Measurements from ENCODE around the gene CCDC73.

CCDC73 gene

GRCh38 chr11:32658639-32659406 is 135.6 kb downstream of the CCDC73 start:
- H3K4me1 ChIP-seq (ENCODE audit: control insufficient read depth, low read length) = no peaks in the 10 kb centered on the region
- no peak overlapping the region for H3K4me2 ChIP-seq (ENCODE audit: low read length)
- H4K20me1 ChIP-seq (ENCODE audit: control insufficient read depth, insufficient read depth, low read depth, low read length) = no peaks in the 10 kb centered on the region
- peaks cover 9% of the 10 kb centered on the region for H3K27me3 ChIP-seq (ENCODE audit: control insufficient read depth, low read length)
- H3K4me3 ChIP-seq (ENCODE audit: low read length) = no peak overlapping the region
- no peaks in the 10 kb centered on the region for H3K9me3 ChIP-seq (ENCODE audit: control insufficient read depth, insufficient read depth, low read length)
- no peaks in the 10 kb centered on the region for H3K9me2 ChIP-seq (replicated peaks; ENCODE audit: control insufficient read depth, low read length)
- H3K27ac ChIP-seq (ENCODE audit: low read depth, low read length) = no peak overlapping the region
- H3F3A ChIP-seq (ENCODE audit: control insufficient read depth, insufficient read depth) = no peaks in the 10 kb centered on the region
- H3K79me2 ChIP-seq (ENCODE audit: control insufficient read depth, low read length) = no peaks in the 10 kb centered on the region
- H3K36me3 ChIP-seq (ENCODE audit: control insufficient read depth, low read length) = no peaks in the 10 kb centered on the region
- TF ChIP-seq CTCF (IDR thresholded peaks at IDR 0.05; ENCODE audit: low read depth, low read length, poor library complexity, severe bottlenecking) (no peak), EZH2phosphoT487 (IDR thresholded peaks at IDR 0.05; ENCODE audit: borderline replicate concordance, low read length) (no peak)

DNA sequence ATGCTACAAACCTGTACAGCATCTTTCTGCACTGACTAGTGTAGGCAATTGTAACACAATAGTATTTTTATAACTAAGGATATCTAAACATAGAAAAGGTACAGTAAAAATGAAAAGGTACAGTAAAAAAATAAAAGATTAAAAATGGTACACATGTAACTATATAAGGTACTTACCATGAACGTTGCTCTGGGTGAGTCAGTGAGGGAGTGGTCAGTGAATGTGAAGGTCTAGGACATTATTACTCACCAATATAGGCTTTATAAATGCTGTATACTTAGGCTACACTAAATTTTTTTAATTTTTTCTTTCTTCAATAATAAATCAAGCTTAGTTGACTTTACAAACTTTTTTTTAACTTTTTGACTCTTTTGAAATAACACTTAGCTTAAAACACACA is 150.9 kb downstream of the CCDC73 start:
- H3F3A ChIP-seq (ENCODE audit: control insufficient read depth, insufficient read depth) = no peaks in the 10 kb centered on the region
- H3K79me2 ChIP-seq (ENCODE audit: control insufficient read depth, low read length) = no peaks in the 10 kb centered on the region
- H3K36me3 ChIP-seq (ENCODE audit: control insufficient read depth, low read length) = no peaks in the 10 kb centered on the region
- H3K9me2 ChIP-seq (replicated peaks; ENCODE audit: control insufficient read depth, low read length) = no peaks in the 10 kb centered on the region
- H3K4me2 ChIP-seq (ENCODE audit: low read length) = no peak overlapping the region
- H4K20me1 ChIP-seq (ENCODE audit: control insufficient read depth, insufficient read depth, low read depth, low read length) = no peaks in the 10 kb centered on the region
- no peaks in the 10 kb centered on the region for H3K9me3 ChIP-seq (ENCODE audit: control insufficient read depth, insufficient read depth, low read length)
- H3K4me1 ChIP-seq (ENCODE audit: control insufficient read depth, low read length) = no peaks in the 10 kb centered on the region
- TF ChIP-seq EZH2phosphoT487 (IDR thresholded peaks at IDR 0.05; ENCODE audit: borderline replicate concordance, low read length) (no peak), CTCF (IDR thresholded peaks at IDR 0.05; ENCODE audit: low read depth, low read length, poor library complexity, severe bottlenecking) (no peak)
- no peak overlapping the region for H3K27ac ChIP-seq (ENCODE audit: low read depth, low read length)
- H3K27me3 ChIP-seq (ENCODE audit: control insufficient read depth, low read length) = peaks cover 9% of the 10 kb centered on the region
- no peak overlapping the region for H3K4me3 ChIP-seq (ENCODE audit: low read length)

DNA sequence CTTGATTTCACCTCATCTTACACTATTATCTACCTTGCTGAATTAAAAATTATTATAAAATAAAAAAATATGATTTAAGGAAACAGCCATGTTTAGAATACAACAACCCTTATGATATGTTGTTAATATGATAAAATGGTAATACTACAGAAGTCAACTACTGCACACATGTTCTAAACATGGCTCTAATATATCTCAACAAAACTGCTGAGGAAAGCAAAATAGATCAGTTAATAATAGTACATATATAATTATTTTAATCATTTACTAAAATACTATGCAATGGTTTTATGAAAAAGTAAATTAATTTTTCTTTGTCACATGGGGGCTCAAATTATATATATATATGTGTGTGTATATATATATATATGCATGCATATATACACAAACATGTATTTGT is 153.1 kb downstream of the CCDC73 start:
- Histone ChIP-seq H3F3A (ENCODE audit: control insufficient read depth, insufficient read depth) (no peaks in the 10 kb centered on the region), H4K20me1 (ENCODE audit: control insufficient read depth, insufficient read depth, low read depth, low read length) (no peaks in the 10 kb centered on the region), H3K27ac (ENCODE audit: low read depth, low read length) (no peak overlapping the region), H3K9me3 (ENCODE audit: control insufficient read depth, insufficient read depth, low read length) (no peaks in the 10 kb centered on the region), H3K9me2 (replicated peaks; ENCODE audit: control insufficient read depth, low read length) (no peaks in the 10 kb centered on the region), H3K4me3 (ENCODE audit: low read length) (no peak overlapping the region), H3K4me1 (ENCODE audit: control insufficient read depth, low read length) (no peaks in the 10 kb centered on the region), H3K79me2 (ENCODE audit: control insufficient read depth, low read length) (no peaks in the 10 kb centered on the region), H3K36me3 (ENCODE audit: control insufficient read depth, low read length) (no peaks in the 10 kb centered on the region), H3K4me2 (ENCODE audit: low read length) (no peak overlapping the region), H3K27me3 (ENCODE audit: control insufficient read depth, low read length) (peaks cover 5% of the 10 kb centered on the region; the same call in 1 of the 2 replicates)
- TF ChIP-seq CTCF (IDR thresholded peaks at IDR 0.05; ENCODE audit: low read depth, low read length, poor library complexity, severe bottlenecking) (no peak), EZH2phosphoT487 (IDR thresholded peaks at IDR 0.05; ENCODE audit: borderline replicate concordance, low read length) (no peak)
